Measurements from ENCODE around the gene TIE1.

- TF ChIP-seq EZH2 (IDR thresholded peaks at IDR 0.05; ENCODE audit: insufficient read depth, poor library complexity, severe bottlenecking) (no peak), EZH2phosphoT487 (IDR thresholded peaks at IDR 0.05; ENCODE audit: insufficient read depth, low read depth) (no peak)
Observed at GRCh38 chr1:43327549-43328292, 26.9 kb downstream of the TIE1 start.
